ENCODE data around the gene JPH2.
"Not testable (repeated sequence)": the region's sequence is repeated elsewhere in the genome, so short reads cannot be mapped to it uniquely, and the experiment has no call there.

The JPH2 gene

GRCh38 chr20:44187054-44187771 lies at the start of gene JPH2:
Gene JPH2, minus strand, starts transcription at chr20:44187188. Its CDS starts 483 bp downstream, at chr20:44186705.
- DNase-seq (ENCODE audit: low read depth in 2 of 2, low spot score in 1 of 2), result no peak

- DNase-seq (ENCODE audit: low read depth in 2 of 2, low spot score in 1 of 2), result no peak
Observed at GRCh38 chr20:44235702-44236101, 48.7 kb upstream of the JPH2 start.

- no peak for DNase-seq (ENCODE audit: low read depth in 2 of 2, low spot score in 1 of 2)
Observed at GRCh38 chr20:44234566-44235317, 47.8 kb upstream of the JPH2 start.

- DNase-seq (ENCODE audit: low read depth in 2 of 2, low spot score in 1 of 2), result no peak
Observed at GRCh38 chr20:44233436-44234016, 46.5 kb upstream of the JPH2 start.

- not testable (repeated sequence) for DNase-seq (ENCODE audit: low read depth in 2 of 2, low spot score in 1 of 2)
Observed at GRCh38 chr20:44232469-44232856, 45.5 kb upstream of the JPH2 start.

GRCh38 chr20:44231713-44232468 lies 44.9 kb upstream of the JPH2 start:
- DNase-seq (ENCODE audit: low read depth in 2 of 2, low spot score in 1 of 2), result no peak

GRCh38 chr20:44231193-44231592 lies 44.2 kb upstream of the JPH2 start:
- DNase-seq (ENCODE audit: low read depth in 2 of 2, low spot score in 1 of 2), result no peak

GRCh38 chr20:44228465-44229258 lies 41.7 kb upstream of the JPH2 start:
- DNase-seq (ENCODE audit: low read depth in 2 of 2, low spot score in 1 of 2), result no peak

GRCh38 chr20:44224637-44225036 lies 37.6 kb upstream of the JPH2 start:
- DNase-seq (ENCODE audit: low read depth in 2 of 2, low spot score in 1 of 2), result no peak

- no peak for DNase-seq (ENCODE audit: low read depth in 2 of 2, low spot score in 1 of 2)
Observed at GRCh38 chr20:44223721-44224120, 36.7 kb upstream of the JPH2 start.

GRCh38 chr20:44222633-44223368 lies 35.8 kb upstream of the JPH2 start:
- no peak for DNase-seq (ENCODE audit: low read depth in 2 of 2, low spot score in 1 of 2)

GRCh38 chr20:44222027-44222426 lies 35.0 kb upstream of the JPH2 start:
- DNase-seq (ENCODE audit: low read depth in 2 of 2, low spot score in 1 of 2), result no peak

GRCh38 chr20:44221368-44221954 lies 34.5 kb upstream of the JPH2 start:
- DNase-seq (ENCODE audit: low read depth in 2 of 2, low spot score in 1 of 2), result no peak

- DNase-seq (ENCODE audit: low read depth in 2 of 2, low spot score in 1 of 2), result no peak
Observed at GRCh38 chr20:44219791-44220190, 32.8 kb upstream of the JPH2 start.

- DNase-seq (ENCODE audit: low read depth in 2 of 2, low spot score in 1 of 2), result no peak
Observed at GRCh38 chr20:44219170-44219730, 32.3 kb upstream of the JPH2 start.

GRCh38 chr20:44218446-44218845 lies 31.5 kb upstream of the JPH2 start:
- DNase-seq (ENCODE audit: low read depth in 2 of 2, low spot score in 1 of 2), result peak in 1 of 2 donors; percentile 16

- DNase-seq (ENCODE audit: low read depth in 2 of 2, low spot score in 1 of 2), result peak; percentile 36 to 51
Observed at GRCh38 chr20:44217342-44218092, 30.5 kb upstream of the JPH2 start.

GRCh38 chr20:44215125-44215524 lies 28.1 kb upstream of the JPH2 start:
- DNase-seq (ENCODE audit: low read depth in 2 of 2, low spot score in 1 of 2), result peak; percentile 35 to 49

GRCh38 chr20:44212792-44213191 lies 25.8 kb upstream of the JPH2 start:
- no peak for DNase-seq (ENCODE audit: low read depth in 2 of 2, low spot score in 1 of 2)

Data from stimulated activated CD8-positive, alpha-beta memory T cell treated with anti-CD3 and anti-CD28 coated beads, Interleukin-4, amount 100 ng/mL, for 1 hour (primary cell).